CD8-positive, alpha-beta memory T cell (primary cell): ENCODE results near the gene MAN1A1. TPM values are rescaled to one million over a fixed set of nuclear protein-coding genes. Genes with fewer than 3 reads are reported as not detected.
"Not testable (repeated sequence)": the region's sequence is repeated elsewhere in the genome, so short reads cannot be mapped to it uniquely, and the experiment has no call there.

Experiments
- CTCF ChIA-PET: fragments of 350-600 bp; sonication (Branson Sonifier 250); formaldehyde crosslinking; loops from one replicate; lab custom pipeline; 2021; ENCODE audit warnings: antibody characterized with exemption; lab: Charles Lee
- POLR2A ChIA-PET: fragments of 350-600 bp; sonication (Branson Sonifier 250); formaldehyde crosslinking; loops from one replicate; lab custom pipeline; 2021; ENCODE audit warnings: antibody characterized with exemption; lab: Charles Lee
- DNase-seq, 5 donors: peaks; one replicate each; pipeline versions ENCODE4 v3.0.0 to v3.0.0-alpha.2; 2020 to 2022; ENCODE audit warnings: mixed read lengths in 1 of 5
- H3K27ac ChIP-seq: one replicate; pipeline ENCODE4 v1.7.0; 2013; ENCODE audit warnings: low read depth, mild to moderate bottlenecking, low read length, moderate library complexity
- H3K27me3 ChIP-seq: 2 replicates; pipeline ENCODE4 v1.7.0; 2013; ENCODE audit warnings: low read length, mild to moderate bottlenecking; ENCODE audit not compliant: insufficient read depth, poor library complexity, severe bottlenecking
- H3K36me3 ChIP-seq: 2 replicates; pipeline ENCODE4 v1.7.0; 2013; ENCODE audit warnings: mild to moderate bottlenecking, low read length, moderate library complexity; ENCODE audit not compliant: insufficient read depth
- H3K4me1 ChIP-seq: 2 replicates; pipeline ENCODE4 v1.7.0; 2013; ENCODE audit warnings: mild to moderate bottlenecking, low read length, moderate library complexity; ENCODE audit not compliant: insufficient read depth
- H3K4me3 ChIP-seq: 2 replicates; pipeline ENCODE4 v1.7.0; 2013; ENCODE audit warnings: mild to moderate bottlenecking, low read length
- H3K9me3 ChIP-seq: 2 replicates; pipeline ENCODE4 v1.7.0; 2013; ENCODE audit warnings: mild to moderate bottlenecking, low read length
- H3K27ac Mint-ChIP-seq, 8 donors: one replicate each; pipeline ENCODE4 v1.8.0; 2020 to 2021; ENCODE audit warnings: mixed read lengths in 8 of 8, mild to moderate bottlenecking in 6 of 8, inconsistent platforms in 3 of 8, moderate library complexity in 3 of 8
- H3K27me3 Mint-ChIP-seq, 2 donors: one replicate each; pipeline ENCODE4 v1.8.0; 2020 to 2021; ENCODE audit warnings: mixed read lengths in 2 of 2, mild to moderate bottlenecking in 1 of 2, moderate library complexity in 1 of 2
- H3K36me3 Mint-ChIP-seq, 3 donors: one replicate each; pipeline ENCODE4 v1.8.0; 2020 to 2021; ENCODE audit warnings: mixed read lengths in 3 of 3, inconsistent platforms in 1 of 3, mild to moderate bottlenecking in 1 of 3
- H3K4me1 Mint-ChIP-seq, 3 donors: one replicate each; pipeline ENCODE4 v1.8.0; 2020 to 2021; ENCODE audit warnings: mixed read lengths in 3 of 3, inconsistent platforms in 1 of 3, mild to moderate bottlenecking in 1 of 3
- H3K4me3 Mint-ChIP-seq, 7 donors: one replicate each; pipeline ENCODE4 v1.8.0; 2020 to 2021; ENCODE audit warnings: mixed read lengths in 7 of 7, mild to moderate bottlenecking in 6 of 7, moderate library complexity in 4 of 7, inconsistent platforms in 2 of 7
- H3K9me3 Mint-ChIP-seq, 5 donors: one replicate each; pipeline ENCODE4 v1.8.0; 2020 to 2022; ENCODE audit warnings: mixed read lengths in 5 of 5, mild to moderate bottlenecking in 3 of 5, moderate library complexity in 2 of 5, inconsistent platforms in 1 of 5
- polyA plus RNA-seq: library from polyadenylated mRNA; unstranded; fragments of 300-500 nt; fragmentation: Illumina TruSeq; gene quantifications from one replicate; pipeline ENCODE4 v1.2.3, GENCODE V29; 2021
- total RNA-seq, 2 experiments: library from RNA; stranded (reverse); gene quantifications; one replicate each; pipeline ENCODE4 v1.2.3, GENCODE V29; 2021

Gene MAN1A1
- total and polyA plus RNA-seq, 3 experiments from 2014 or later, result 23.8 to 38.4 (median 36.9) TPM

DNA sequence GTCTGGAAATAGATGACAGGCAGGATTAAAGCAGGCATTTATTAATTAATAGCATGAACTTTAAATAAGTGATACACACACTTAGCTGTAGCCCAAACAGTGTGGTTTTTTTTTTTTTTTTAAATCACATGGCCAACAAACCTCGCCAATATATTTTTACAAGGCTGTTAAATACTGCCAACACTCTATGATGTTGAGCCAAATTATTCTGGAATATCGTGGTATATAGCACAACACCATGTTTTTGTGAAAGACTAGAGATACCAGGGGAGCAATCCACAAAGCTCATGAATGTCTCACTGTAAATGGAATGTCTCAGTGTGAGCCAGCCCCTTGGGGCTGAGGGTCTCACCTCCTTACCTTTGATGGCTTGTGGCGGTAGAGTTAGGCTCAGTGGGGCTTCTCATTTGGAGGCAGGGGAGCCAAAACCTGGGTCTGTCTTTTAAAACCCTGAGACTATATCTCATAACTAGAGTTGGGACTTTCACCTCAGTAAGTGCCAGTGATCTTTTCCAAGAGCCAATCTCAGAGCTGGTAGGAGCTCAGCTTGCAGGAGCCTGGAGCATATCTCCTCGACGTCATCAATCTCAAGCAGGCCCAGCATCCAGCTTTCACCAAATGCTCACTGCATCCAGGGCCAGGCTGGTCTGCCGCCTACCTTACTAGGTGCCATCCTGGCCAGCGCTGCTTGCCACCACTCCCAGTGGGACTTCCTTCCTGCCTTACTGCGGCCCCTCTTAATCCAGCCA, 192.6 kb downstream of the MAN1A1 start:
- ChIA-PET POLR2A (no interaction called here), CTCF (no interaction called here)
- Mint-ChIP-seq H3K36me3 (peaks cover 0 to 2% (median 0%) of the 10 kb centered on the region in 3 donors), H3K9me3 (no peaks in the 10 kb centered on the region), H3K4me3 (no peak overlapping the region), H3K27ac (no peak overlapping the region), H3K4me1 (no peaks in the 10 kb centered on the region), H3K27me3 (peaks cover 8 to 17% of the 10 kb centered on the region in 2 donors)
- Histone ChIP-seq H3K9me3 (no peaks in the 10 kb centered on the region), H3K27ac (no peak overlapping the region), H3K36me3 (no peaks in the 10 kb centered on the region), H3K27me3 (no peaks in the 10 kb centered on the region), H3K4me3 (no peak overlapping the region), H3K4me1 (no peaks in the 10 kb centered on the region)
- DNase-seq, result no peak

DNA sequence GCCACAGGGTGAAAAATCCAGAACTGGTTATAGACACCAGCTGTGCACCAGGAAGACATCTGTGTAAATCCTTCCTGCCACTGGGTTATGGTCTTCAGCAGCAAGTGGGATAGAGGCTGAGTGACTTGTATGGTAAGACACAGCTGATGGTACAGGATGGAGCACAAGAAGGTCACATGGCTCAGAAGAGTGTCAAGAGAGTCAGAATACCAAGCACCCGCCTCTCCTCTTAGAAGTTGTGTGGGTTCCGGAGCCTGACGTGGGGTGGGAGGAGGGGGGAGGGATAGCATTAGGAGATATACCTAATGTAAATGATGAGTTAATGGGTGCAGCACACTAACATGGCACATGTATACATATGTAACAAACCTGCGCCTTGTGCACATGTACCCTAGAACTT, 193.5 kb downstream of the MAN1A1 start:
- H3K9me3 Mint-ChIP-seq, CTCF ChIA-PET: not testable (repeated sequence)

DNA sequence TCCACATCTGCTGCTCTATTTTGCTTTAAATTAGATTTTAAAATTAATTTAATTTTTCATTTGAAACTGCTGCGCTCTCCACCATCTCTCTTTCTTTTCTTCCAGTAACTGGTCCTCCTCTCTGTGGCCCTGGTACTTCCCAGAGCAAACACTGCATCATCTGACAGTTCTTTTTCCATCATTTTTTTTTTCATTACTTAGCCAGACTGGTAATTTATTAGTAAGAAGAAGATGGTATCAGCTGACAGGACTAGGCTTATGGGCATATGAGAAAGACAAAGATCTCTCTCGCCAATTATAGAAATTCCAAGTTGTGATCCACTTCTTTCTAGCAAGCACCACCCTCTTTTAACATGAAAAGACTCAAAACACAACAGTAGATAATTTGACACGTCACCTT, 197.4 kb downstream of the MAN1A1 start:
- DNase-seq, result no peak
- peaks cover 0 to 10% (median 0%) of the 10 kb centered on the region in 3 donors for H3K36me3 Mint-ChIP-seq
- CTCF ChIA-PET, result interaction anchor here (0.6 to 1.0 kb wide), 2 partner anchors 22 to 224 kb away, joined by 3 to 4 read pairs; no protein-coding TSS in a partner anchor
- H3K9me3 Mint-ChIP-seq, result peaks cover 0 to 9% (median 0%) of the 10 kb centered on the region in 5 donors
- POLR2A ChIA-PET, result no interaction called here
- Histone ChIP-seq H3K27me3 (no peaks in the 10 kb centered on the region), H3K4me3 (no peak overlapping the region), H3K27ac (no peak overlapping the region), H3K9me3 (no peaks in the 10 kb centered on the region), H3K36me3 (no peaks in the 10 kb centered on the region), H3K4me1 (no peaks in the 10 kb centered on the region)
- no peak overlapping the region for H3K27ac Mint-ChIP-seq
- peaks cover 8 to 12% of the 10 kb centered on the region in 2 donors for H3K27me3 Mint-ChIP-seq
- H3K4me1 Mint-ChIP-seq, result peaks cover 0 to 9% (median 6%) of the 10 kb centered on the region in 3 donors
- H3K4me3 Mint-ChIP-seq, result no peak overlapping the region

More for the DNA sequence above, 193.5 kb downstream of the MAN1A1 start:
- H3K36me3 Mint-ChIP-seq, H3K9me3 ChIP-seq, DNase-seq, H3K27ac Mint-ChIP-seq, H3K36me3 ChIP-seq, H3K27ac ChIP-seq, H3K27me3 ChIP-seq, H3K4me1 Mint-ChIP-seq, POLR2A ChIA-PET, H3K4me1 ChIP-seq, H3K4me3 Mint-ChIP-seq, H3K4me3 ChIP-seq: not testable (repeated sequence)
- H3K27me3 Mint-ChIP-seq, result peaks cover 8 to 17% of the 10 kb centered on the region in 2 donors

DNA sequence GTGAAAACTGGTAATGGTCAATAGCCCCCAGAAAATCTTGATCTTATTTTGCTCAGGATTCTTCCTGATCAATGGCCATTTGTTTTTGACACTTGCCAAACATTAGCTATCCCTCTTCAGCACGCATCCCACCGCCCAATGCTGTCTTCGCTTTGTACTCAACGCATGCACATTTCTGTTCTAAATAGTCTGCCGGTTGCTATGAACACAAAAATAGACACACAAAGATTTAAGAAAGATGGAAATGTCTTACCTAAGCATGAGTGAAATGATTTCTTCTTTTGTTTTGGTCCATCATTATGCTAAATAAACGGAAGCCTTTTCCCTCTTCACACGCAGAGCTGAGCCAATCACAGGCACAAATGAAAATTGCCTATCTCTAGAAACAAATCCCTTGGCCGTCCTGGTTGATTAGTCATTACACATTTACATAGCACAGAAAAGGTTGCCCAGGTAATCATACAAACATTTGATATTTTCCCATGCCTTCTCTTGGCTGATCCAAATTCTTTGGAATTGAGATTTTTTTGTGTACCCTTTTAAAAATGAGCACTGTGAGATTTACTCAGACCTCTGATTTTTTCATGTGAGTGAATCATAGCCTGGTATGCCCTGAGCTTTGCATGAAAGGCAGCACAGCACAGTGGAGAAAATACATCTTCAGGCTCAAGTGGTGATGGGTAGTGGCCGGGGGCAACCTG, 200.6 kb downstream of the MAN1A1 start:
- Histone ChIP-seq H3K36me3 (no peaks in the 10 kb centered on the region), H3K27ac (no peak overlapping the region), H3K9me3 (no peaks in the 10 kb centered on the region), H3K4me3 (no peak overlapping the region), H3K4me1 (no peaks in the 10 kb centered on the region), H3K27me3 (no peaks in the 10 kb centered on the region)
- Mint-ChIP-seq H3K27me3 (peaks cover 5 to 7% of the 10 kb centered on the region in 2 donors), H3K36me3 (peaks cover 0 to 10% (median 0%) of the 10 kb centered on the region in 3 donors), H3K27ac (peak overlapping the region in 1 of 8 donors; percentile 39), H3K4me1 (peaks cover 9 to 25% (median 12%) of the 10 kb centered on the region in 3 donors), H3K4me3 (no peak overlapping the region), H3K9me3 (peaks cover 0 to 9% (median 0%) of the 10 kb centered on the region in 5 donors)
- no peak for DNase-seq
- ChIA-PET CTCF (interaction anchor here (0.7 to 2.0 kb wide), 3 partner anchors 10 to 197 kb away, joined by 3 to 10 read pairs (median 3); no protein-coding TSS in a partner anchor), POLR2A (no interaction called here)

DNA sequence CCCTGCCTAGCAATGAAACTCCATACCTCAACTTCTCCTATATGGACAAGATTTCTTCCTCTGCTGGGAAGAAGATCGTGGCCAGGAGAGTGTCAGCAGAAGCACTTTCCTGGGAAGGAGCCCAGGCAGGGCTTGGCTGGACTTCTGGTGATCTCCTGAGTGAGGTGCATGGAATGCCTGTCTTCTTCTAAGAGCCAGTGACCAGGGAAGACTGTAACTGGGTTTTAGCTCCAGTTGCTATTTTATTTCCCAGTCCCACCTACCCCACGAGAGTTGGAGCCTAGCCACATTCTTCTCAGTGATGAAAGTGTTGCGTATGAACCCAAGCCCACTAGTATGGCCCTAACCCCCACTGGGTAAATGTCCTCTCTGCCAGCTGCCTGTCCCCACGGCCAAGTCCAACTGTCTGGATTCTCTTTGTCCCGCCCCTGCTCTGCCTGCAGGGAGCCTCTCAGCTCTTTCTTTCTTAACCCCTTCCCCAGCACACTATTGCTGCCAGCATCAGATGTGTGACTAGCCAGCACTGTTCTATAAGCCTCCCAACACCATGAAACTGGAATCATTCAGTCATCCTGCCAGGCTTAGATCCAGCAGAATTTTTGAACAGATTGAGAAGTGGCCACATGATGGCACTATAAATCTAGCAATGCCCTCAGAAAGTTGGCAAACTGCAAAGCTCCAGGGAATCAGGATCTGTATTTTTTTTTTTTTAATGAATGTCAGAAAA, 201.3 kb downstream of the MAN1A1 start:
- H3K4me3 ChIP-seq, result no peak overlapping the region
- CTCF ChIA-PET, result interaction anchor here (0.7 to 2.0 kb wide), 4 partner anchors 9 to 198 kb away, joined by 3 to 10 read pairs (median 3); no protein-coding TSS in a partner anchor
- H3K27me3 ChIP-seq, result no peaks in the 10 kb centered on the region
- POLR2A ChIA-PET, result no interaction called here
- peak overlapping the region in 2 of 8 donors; percentile 39 to 42 for H3K27ac Mint-ChIP-seq
- H3K4me1 Mint-ChIP-seq, result peaks cover 9 to 25% (median 12%) of the 10 kb centered on the region in 3 donors
- peaks cover 0 to 10% (median 0%) of the 10 kb centered on the region in 3 donors for H3K36me3 Mint-ChIP-seq
- no peaks in the 10 kb centered on the region for H3K36me3 ChIP-seq
- peaks cover 0 to 9% (median 0%) of the 10 kb centered on the region in 5 donors for H3K9me3 Mint-ChIP-seq
- DNase-seq, result no peak
- peak overlapping the region; percentile 58 for H3K27ac ChIP-seq
- no peak overlapping the region for H3K4me3 Mint-ChIP-seq
- no peaks in the 10 kb centered on the region for H3K9me3 ChIP-seq
- peaks cover under 1 to 4% of the 10 kb centered on the region in 2 donors for H3K27me3 Mint-ChIP-seq
- no peaks in the 10 kb centered on the region for H3K4me1 ChIP-seq

DNA sequence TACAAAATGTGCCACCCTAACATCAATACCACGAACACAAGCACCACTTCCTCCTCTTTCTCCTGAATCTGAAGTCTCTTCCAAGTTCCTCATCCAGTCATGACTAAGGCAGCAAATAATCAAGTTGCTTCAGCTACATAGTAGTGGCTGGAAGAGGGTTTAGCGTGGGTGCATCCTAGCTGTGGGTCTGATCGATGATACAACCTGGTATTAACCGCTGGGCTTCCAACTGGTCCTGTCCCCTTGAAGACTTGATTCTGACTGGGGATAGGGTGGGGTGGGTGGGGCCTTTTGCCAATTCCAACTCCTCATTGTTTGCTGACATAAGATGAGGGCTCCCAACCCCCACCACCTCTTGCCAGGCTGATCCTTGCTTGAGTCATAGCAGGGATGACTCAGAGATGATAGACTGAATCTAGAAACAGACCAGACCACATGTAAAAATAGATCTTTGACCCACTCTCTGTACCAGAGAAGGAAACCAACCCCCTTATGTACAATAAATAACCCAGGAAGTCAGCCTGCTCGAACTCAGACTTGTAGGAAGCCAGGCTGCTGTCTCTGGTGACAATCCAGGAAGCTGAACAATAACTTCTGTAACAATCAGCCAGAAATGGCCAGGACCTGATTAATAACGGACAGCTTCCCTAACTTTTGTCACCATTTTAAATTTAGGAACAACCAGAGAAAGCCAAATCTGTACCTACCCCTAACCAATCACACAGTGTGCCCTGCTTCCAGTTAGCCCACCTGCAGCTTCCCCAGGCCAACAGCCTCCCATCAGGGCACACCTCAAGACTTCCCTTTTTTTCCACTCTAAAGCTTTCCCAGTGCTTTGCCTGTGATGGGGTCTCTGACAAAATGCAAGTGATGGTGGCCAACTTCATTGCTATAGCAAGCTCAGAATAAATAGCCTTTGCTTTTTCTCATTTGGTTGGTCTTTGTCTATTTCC, 202.2 kb downstream of the MAN1A1 start:
- H3K27me3 Mint-ChIP-seq, result peaks cover 0 to 3% of the 10 kb centered on the region in 2 donors
- Histone ChIP-seq H3K36me3 (no peaks in the 10 kb centered on the region), H3K4me3 (no peak overlapping the region), H3K9me3 (no peaks in the 10 kb centered on the region), H3K27me3 (no peaks in the 10 kb centered on the region), H3K4me1 (no peaks in the 10 kb centered on the region), H3K27ac (peak overlapping the region; percentile 58)
- DNase-seq, result no peak
- peak overlapping the region in 1 of 8 donors; percentile 81 for H3K27ac Mint-ChIP-seq
- POLR2A ChIA-PET, result no interaction called here
- H3K36me3 Mint-ChIP-seq, result peaks cover 0 to 10% (median 0%) of the 10 kb centered on the region in 3 donors
- peak overlapping the region in 1 of 7 donors; percentile 32 for H3K4me3 Mint-ChIP-seq
- peaks cover 9 to 25% (median 12%) of the 10 kb centered on the region in 3 donors for H3K4me1 Mint-ChIP-seq
- CTCF ChIA-PET, result interaction anchor here (1.3 kb wide), 1 partner anchor 18 kb away, joined by 3 read pairs; no protein-coding TSS in a partner anchor
- peaks cover 0 to 9% (median 0%) of the 10 kb centered on the region in 5 donors for H3K9me3 Mint-ChIP-seq

DNA sequence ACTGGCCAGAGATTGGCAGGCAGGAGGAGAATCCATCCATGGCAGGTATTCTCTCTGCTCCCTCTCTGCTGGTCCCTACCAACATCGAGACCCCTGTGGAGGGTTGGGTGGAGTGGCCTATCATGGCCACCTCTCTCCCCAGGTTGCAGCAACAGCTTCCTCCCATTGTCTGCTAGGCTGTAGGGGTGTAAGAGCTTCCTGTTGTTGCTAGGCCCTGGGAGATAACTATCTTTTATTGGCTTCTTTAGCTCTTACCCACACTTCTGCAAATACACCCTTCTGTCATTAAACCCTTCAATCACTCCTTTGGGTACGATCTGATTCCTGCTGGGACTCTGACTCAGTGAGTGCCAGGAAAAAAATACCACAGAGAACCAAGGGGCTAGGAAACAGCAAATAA, 204.4 kb downstream of the MAN1A1 start:
- POLR2A ChIA-PET, result no interaction called here
- H3K4me3 Mint-ChIP-seq, result no peak overlapping the region
- peaks cover 0 to 10% (median 0%) of the 10 kb centered on the region in 3 donors for H3K36me3 Mint-ChIP-seq
- Histone ChIP-seq H3K27ac (no peak overlapping the region), H3K36me3 (no peaks in the 10 kb centered on the region), H3K4me3 (no peak overlapping the region), H3K9me3 (no peaks in the 10 kb centered on the region), H3K27me3 (no peaks in the 10 kb centered on the region), H3K4me1 (no peaks in the 10 kb centered on the region)
- peaks cover 5 to 20% (median 12%) of the 10 kb centered on the region in 3 donors for H3K4me1 Mint-ChIP-seq
- H3K27me3 Mint-ChIP-seq, result peaks cover 0 to 4% of the 10 kb centered on the region in 2 donors
- no peak for DNase-seq
- peaks cover 0 to 9% (median 0%) of the 10 kb centered on the region in 5 donors for H3K9me3 Mint-ChIP-seq
- H3K27ac Mint-ChIP-seq, result peak overlapping the region in 2 of 8 donors; percentile 37 to 66
- CTCF ChIA-PET, result interaction anchor here (0.8 to 1.4 kb wide), 3 partner anchors 8 to 16 kb away, joined by 3 to 4 read pairs (median 4); no protein-coding TSS in a partner anchor
